ENCODE data around the gene LAMA5. TPM values are rescaled to one million over a fixed set of nuclear protein-coding genes. Genes with fewer than 3 reads are reported as not detected.

The LAMA5 gene
- total RNA-seq, 1 experiment from 2014 or later = 266 TPM

DNA sequence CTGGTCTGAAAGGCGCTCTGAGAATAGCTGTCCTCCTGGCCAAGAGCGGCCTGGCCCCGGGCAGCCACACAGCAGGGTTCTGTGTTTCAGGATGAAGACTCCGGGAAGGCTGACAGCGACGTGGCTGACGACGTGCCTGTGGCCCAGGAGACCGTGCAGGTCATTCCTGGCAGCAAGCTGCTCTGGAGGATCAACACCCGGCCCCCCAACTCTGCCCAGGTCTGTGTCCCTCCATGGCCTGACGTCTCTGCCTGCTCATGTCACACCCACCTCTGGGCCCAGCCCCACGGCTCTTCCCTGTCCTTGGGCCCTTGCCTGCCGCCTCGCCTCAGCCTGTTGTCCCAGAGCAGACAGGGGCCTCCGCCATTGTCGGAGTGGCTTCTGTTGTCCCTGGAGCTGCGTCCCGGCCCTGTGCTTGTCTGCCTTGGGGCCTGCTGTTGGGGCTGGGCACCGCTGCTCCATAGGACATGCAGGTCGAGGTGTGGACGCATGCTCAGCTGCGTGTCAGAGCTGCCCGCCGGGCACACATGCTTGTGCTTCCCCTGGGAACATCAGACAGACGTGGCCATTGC lies 80.5 kb downstream of the LAMA5 start:
- no peaks in the 10 kb centered on the region for H3K27me3 Mint-ChIP-seq (ENCODE audit: insufficient read depth, unreplicated experiment)
- POLR2A ChIA-PET = no interaction called here
- H3K4me1 Mint-ChIP-seq (ENCODE audit: insufficient read depth, unreplicated experiment) = no peaks in the 10 kb centered on the region
- peaks cover 56% of the 10 kb centered on the region for H3K36me3 Mint-ChIP-seq (ENCODE audit: insufficient read depth, unreplicated experiment)
- CTCF ChIA-PET = interaction anchor here (0.6 kb wide), 1 partner anchor 1339 kb away, joined by 3 read pairs; no protein-coding TSS in a partner anchor
- H3K9me3 Mint-ChIP-seq (ENCODE audit: unreplicated experiment) = no peaks in the 10 kb centered on the region
- intact Hi-C loops (cut with micrococcal nuclease) = no loop called here
- no peak overlapping the region for H3K27ac Mint-ChIP-seq (ENCODE audit: low read depth, unreplicated experiment)
- TF ChIP-seq, protein P1, sequence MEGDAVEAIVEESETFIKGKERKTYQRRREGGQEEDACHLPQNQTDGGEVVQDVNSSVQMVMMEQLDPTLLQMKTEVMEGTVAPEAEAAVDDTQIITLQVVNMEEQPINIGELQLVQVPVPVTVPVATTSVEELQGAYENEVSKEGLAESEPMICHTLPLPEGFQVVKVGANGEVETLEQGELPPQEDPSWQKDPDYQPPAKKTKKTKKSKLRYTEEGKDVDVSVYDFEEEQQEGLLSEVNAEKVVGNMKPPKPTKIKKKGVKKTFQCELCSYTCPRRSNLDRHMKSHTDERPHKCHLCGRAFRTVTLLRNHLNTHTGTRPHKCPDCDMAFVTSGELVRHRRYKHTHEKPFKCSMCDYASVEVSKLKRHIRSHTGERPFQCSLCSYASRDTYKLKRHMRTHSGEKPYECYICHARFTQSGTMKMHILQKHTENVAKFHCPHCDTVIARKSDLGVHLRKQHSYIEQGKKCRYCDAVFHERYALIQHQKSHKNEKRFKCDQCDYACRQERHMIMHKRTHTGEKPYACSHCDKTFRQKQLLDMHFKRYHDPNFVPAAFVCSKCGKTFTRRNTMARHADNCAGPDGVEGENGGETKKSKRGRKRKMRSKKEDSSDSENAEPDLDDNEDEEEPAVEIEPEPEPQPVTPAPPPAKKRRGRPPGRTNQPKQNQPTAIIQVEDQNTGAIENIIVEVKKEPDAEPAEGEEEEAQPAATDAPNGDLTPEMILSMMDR (IDR thresholded peaks at IDR 0.05; ENCODE audit: unreplicated experiment) = no peak
- BruUV-seq (replicated peaks) = no TSS peak
- no peak for DNase-seq (ENCODE audit: unreplicated experiment)
- no peak overlapping the region for H3K4me3 Mint-ChIP-seq (ENCODE audit: unreplicated experiment)

GRCh38 chr20:62285722-62286121 lies 81.4 kb downstream of the LAMA5 start:
- Mint-ChIP-seq H3K4me3 (ENCODE audit: unreplicated experiment) (no peak overlapping the region), H3K27me3 (ENCODE audit: insufficient read depth, unreplicated experiment) (no peaks in the 10 kb centered on the region), H3K27ac (ENCODE audit: low read depth, unreplicated experiment) (no peak overlapping the region), H3K36me3 (ENCODE audit: insufficient read depth, unreplicated experiment) (peaks cover 56% of the 10 kb centered on the region), H3K4me1 (ENCODE audit: insufficient read depth, unreplicated experiment) (no peaks in the 10 kb centered on the region), H3K9me3 (ENCODE audit: unreplicated experiment) (no peaks in the 10 kb centered on the region)
- TF ChIP-seq, protein P1 (IDR thresholded peaks at IDR 0.05; ENCODE audit: unreplicated experiment) = no peak
- intact Hi-C loops (cut with micrococcal nuclease) = no loop called here
- no TSS peak for BruUV-seq (replicated peaks)
- POLR2A ChIA-PET = no interaction called here
- DNase-seq (ENCODE audit: unreplicated experiment) = no peak
- CTCF ChIA-PET = interaction anchor here (0.8 kb wide), 1 partner anchor 17 kb away, joined by 3 read pairs; the partner anchor contains the start of gene ADRM1

GRCh38 chr20:62285151-62285550 lies 82.0 kb downstream of the LAMA5 start:
- ChIA-PET POLR2A (no interaction called here), CTCF (interaction anchor here (0.8 kb wide), 1 partner anchor 17 kb away, joined by 3 read pairs; the partner anchor contains the start of gene ADRM1)
- TF ChIP-seq, protein P1 (IDR thresholded peaks at IDR 0.05; ENCODE audit: unreplicated experiment) = no peak
- H3K27ac Mint-ChIP-seq (ENCODE audit: low read depth, unreplicated experiment) = no peak overlapping the region
- no peak overlapping the region for H3K4me3 Mint-ChIP-seq (ENCODE audit: unreplicated experiment)
- no peaks in the 10 kb centered on the region for H3K9me3 Mint-ChIP-seq (ENCODE audit: unreplicated experiment)
- DNase-seq (ENCODE audit: unreplicated experiment) = no peak
- H3K27me3 Mint-ChIP-seq (ENCODE audit: insufficient read depth, unreplicated experiment) = no peaks in the 10 kb centered on the region
- no TSS peak for BruUV-seq (replicated peaks)
- H3K4me1 Mint-ChIP-seq (ENCODE audit: insufficient read depth, unreplicated experiment) = no peaks in the 10 kb centered on the region
- peaks cover 58% of the 10 kb centered on the region for H3K36me3 Mint-ChIP-seq (ENCODE audit: insufficient read depth, unreplicated experiment)
- intact Hi-C loops (cut with micrococcal nuclease) = no loop called here

- no TSS peak for BruUV-seq (replicated peaks)
- TF ChIP-seq, protein P1 (IDR thresholded peaks at IDR 0.05; ENCODE audit: unreplicated experiment) = no peak
- CTCF ChIA-PET = interaction anchor here (0.6 kb wide), 1 partner anchor 85 kb away, joined by 3 read pairs; no protein-coding TSS in a partner anchor
- Mint-ChIP-seq H3K27me3 (ENCODE audit: insufficient read depth, unreplicated experiment) (no peaks in the 10 kb centered on the region), H3K36me3 (ENCODE audit: insufficient read depth, unreplicated experiment) (peaks cover 65% of the 10 kb centered on the region), H3K9me3 (ENCODE audit: unreplicated experiment) (no peaks in the 10 kb centered on the region), H3K4me1 (ENCODE audit: insufficient read depth, unreplicated experiment) (no peaks in the 10 kb centered on the region), H3K27ac (ENCODE audit: low read depth, unreplicated experiment) (no peak overlapping the region), H3K4me3 (ENCODE audit: unreplicated experiment) (no peak overlapping the region)
- intact Hi-C loops (cut with micrococcal nuclease) = no loop called here
- DNase-seq (ENCODE audit: unreplicated experiment) = no peak
- POLR2A ChIA-PET = no interaction called here
Measured at GRCh38 chr20:62284448-62284847, 82.7 kb downstream of the LAMA5 start.
